Measurements from ENCODE around the gene NUMBL.

Gene NUMBL

DNA sequence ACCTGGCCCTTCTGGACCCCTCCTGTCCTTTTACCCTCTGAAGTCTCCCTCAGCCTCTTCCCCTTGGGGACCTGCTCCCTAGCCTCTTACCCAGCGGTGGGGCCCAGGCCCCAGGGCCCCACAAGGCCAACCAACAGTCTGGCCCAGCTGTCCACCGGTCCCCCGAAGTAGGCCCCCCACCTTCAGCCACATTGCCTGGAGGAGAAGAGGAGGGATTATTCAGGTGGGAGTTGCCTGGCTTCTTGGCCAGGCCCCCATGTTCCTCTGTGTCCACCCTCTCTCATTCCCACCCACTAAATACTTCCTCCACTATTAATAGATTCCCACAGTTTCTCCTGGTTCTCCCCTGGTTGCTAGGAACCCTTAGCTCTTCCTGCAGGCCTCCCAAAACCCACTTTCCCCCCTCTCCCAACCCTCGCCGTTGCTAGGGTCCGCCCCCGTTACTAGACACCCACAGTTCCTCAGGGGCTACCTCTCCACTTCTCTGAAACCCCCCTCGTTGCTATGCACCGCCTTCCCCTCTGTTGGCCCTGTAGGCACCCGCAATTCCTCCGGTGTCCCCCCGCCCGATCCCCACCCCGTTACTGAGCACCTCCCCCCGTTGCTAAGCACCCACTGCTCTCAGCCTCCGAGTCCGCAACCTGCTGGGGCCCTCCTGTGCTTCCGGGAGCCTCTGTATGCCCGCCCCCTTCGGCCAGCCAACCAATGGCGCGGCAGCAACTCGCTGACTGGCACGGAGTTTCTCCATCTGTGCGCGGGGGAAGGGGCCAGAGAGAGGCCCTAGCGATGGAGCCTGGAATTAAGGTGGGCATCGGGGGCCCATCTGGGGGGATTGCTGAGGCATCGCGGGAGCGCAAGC is 24.2 kb upstream of the NUMBL start:
- peak overlapping the region; percentile 77 for H3K27ac ChIP-seq (ENCODE audit: low read depth, low read length)
- no peaks in the 10 kb centered on the region for H3K27me3 ChIP-seq (ENCODE audit: low read length)
- peaks cover 21% of the 10 kb centered on the region for H3K79me2 ChIP-seq (ENCODE audit: insufficient read depth, low read length)
- peaks cover 19% of the 10 kb centered on the region for H3F3A ChIP-seq (ENCODE audit: insufficient read depth)
- H3K4me2 ChIP-seq (ENCODE audit: low read depth, low read length, poor library complexity, severe bottlenecking) = peak overlapping the region; percentile 86
- H3K9me2 ChIP-seq (replicated peaks; ENCODE audit: insufficient read depth, low read length) = no peaks in the 10 kb centered on the region
- no peak for TF ChIP-seq EZH2phosphoT487 (conservative IDR thresholded peaks at IDR 0.05; ENCODE audit: low read length)
- TF ChIP-seq, protein P1, sequence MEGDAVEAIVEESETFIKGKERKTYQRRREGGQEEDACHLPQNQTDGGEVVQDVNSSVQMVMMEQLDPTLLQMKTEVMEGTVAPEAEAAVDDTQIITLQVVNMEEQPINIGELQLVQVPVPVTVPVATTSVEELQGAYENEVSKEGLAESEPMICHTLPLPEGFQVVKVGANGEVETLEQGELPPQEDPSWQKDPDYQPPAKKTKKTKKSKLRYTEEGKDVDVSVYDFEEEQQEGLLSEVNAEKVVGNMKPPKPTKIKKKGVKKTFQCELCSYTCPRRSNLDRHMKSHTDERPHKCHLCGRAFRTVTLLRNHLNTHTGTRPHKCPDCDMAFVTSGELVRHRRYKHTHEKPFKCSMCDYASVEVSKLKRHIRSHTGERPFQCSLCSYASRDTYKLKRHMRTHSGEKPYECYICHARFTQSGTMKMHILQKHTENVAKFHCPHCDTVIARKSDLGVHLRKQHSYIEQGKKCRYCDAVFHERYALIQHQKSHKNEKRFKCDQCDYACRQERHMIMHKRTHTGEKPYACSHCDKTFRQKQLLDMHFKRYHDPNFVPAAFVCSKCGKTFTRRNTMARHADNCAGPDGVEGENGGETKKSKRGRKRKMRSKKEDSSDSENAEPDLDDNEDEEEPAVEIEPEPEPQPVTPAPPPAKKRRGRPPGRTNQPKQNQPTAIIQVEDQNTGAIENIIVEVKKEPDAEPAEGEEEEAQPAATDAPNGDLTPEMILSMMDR (IDR thresholded peaks at IDR 0.05; ENCODE audit: insufficient read depth, low read length, poor library complexity, severe bottlenecking) = no peak
- peak overlapping the region; percentile 69 for H3K4me3 ChIP-seq (ENCODE audit: insufficient read depth, low read length, poor library complexity, severe bottlenecking)
- H4K20me1 ChIP-seq (ENCODE audit: low read depth, low read length) = no peaks in the 10 kb centered on the region
- no peaks in the 10 kb centered on the region for H3K9me3 ChIP-seq (ENCODE audit: insufficient read depth, low read length)
- no peaks in the 10 kb centered on the region for H3K36me3 ChIP-seq (ENCODE audit: low read length)
- peak overlapping the region; percentile 67 for H3K9ac ChIP-seq (ENCODE audit: low read length)
- H2AFZ ChIP-seq (ENCODE audit: low read depth, low read length, severe bottlenecking) = peak overlapping the region; percentile 44

DNA sequence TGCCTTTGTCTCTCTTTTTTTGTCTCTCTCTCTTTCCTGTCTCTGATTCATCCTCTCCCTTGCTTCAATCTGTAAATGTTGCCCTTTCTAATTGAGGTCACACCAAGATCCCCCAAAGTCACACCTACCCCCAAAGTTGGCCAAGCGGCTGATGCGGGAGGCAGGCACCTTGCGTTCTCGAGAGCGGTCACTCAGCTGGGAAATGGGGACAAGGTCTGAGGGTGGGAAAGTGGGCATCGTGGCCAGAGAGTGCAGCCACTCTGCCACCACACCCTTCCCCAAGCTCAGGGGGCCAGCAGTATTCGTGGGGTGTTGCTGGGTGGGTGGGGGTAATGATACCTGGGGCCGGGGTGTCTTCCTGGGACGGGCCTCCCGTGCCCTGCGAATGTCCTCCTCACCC is 23.5 kb upstream of the NUMBL start:
- Histone ChIP-seq H3K9ac (ENCODE audit: low read length) (peak overlapping the region; percentile 67), H2AFZ (ENCODE audit: low read depth, low read length, severe bottlenecking) (no peak overlapping the region), H3K4me3 (ENCODE audit: insufficient read depth, low read length, poor library complexity, severe bottlenecking) (no peak overlapping the region), H3K9me3 (ENCODE audit: insufficient read depth, low read length) (no peaks in the 10 kb centered on the region), H3K4me2 (ENCODE audit: low read depth, low read length, poor library complexity, severe bottlenecking) (peak overlapping the region; percentile 86), H3F3A (ENCODE audit: insufficient read depth) (peaks cover 15% of the 10 kb centered on the region), H4K20me1 (ENCODE audit: low read depth, low read length) (no peaks in the 10 kb centered on the region), H3K27ac (ENCODE audit: low read depth, low read length) (no peak overlapping the region), H3K27me3 (ENCODE audit: low read length) (no peaks in the 10 kb centered on the region), H3K9me2 (replicated peaks; ENCODE audit: insufficient read depth, low read length) (no peaks in the 10 kb centered on the region), H3K36me3 (ENCODE audit: low read length) (no peaks in the 10 kb centered on the region; the same call in 1 of the 2 replicates), H3K79me2 (ENCODE audit: insufficient read depth, low read length) (peaks cover 18% of the 10 kb centered on the region)
- no peak for TF ChIP-seq EZH2phosphoT487 (conservative IDR thresholded peaks at IDR 0.05; ENCODE audit: low read length)
- TF ChIP-seq, protein P1 (IDR thresholded peaks at IDR 0.05; ENCODE audit: insufficient read depth, low read length, poor library complexity, severe bottlenecking) = no peak

DNA sequence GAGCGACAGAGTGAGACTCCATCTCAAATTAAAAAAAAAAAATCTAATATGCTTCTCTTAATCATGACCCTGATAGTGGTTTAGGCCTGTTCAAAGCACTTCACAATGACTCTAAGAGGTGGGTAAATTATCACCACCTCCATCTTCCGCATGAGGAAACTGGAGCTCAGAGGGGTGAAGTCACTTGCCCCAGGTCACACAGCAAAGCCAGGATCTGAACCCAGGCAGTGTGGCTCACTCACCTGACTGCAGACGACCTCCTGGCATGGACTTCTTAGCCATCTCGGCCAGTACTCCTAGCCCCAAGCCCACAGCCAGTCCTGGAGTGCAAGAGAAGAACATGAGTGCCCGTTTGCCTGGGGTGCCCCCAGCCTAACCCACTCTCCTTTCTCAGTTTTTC is 19.4 kb upstream of the NUMBL start:
- Histone ChIP-seq H3K27me3 (ENCODE audit: low read length) (no peaks in the 10 kb centered on the region), H4K20me1 (ENCODE audit: low read depth, low read length) (no peaks in the 10 kb centered on the region), H3K4me2 (ENCODE audit: low read depth, low read length, poor library complexity, severe bottlenecking) (no peak overlapping the region)

More for the DNA sequence above, 19.4 kb upstream of the NUMBL start:
- TF ChIP-seq, protein P1 (IDR thresholded peaks at IDR 0.05; ENCODE audit: insufficient read depth, low read length, poor library complexity, severe bottlenecking) = no peak
- no peak for TF ChIP-seq EZH2phosphoT487 (conservative IDR thresholded peaks at IDR 0.05; ENCODE audit: low read length)
- Histone ChIP-seq H3K79me2 (ENCODE audit: insufficient read depth, low read length) (no peaks in the 10 kb centered on the region), H3K36me3 (ENCODE audit: low read length) (no peaks in the 10 kb centered on the region; the same call in 1 of the 2 replicates), H3K9ac (ENCODE audit: low read length) (no peak overlapping the region), H3F3A (ENCODE audit: insufficient read depth) (no peaks in the 10 kb centered on the region), H3K27ac (ENCODE audit: low read depth, low read length) (no peak overlapping the region), H3K9me3 (ENCODE audit: insufficient read depth, low read length) (no peaks in the 10 kb centered on the region), H2AFZ (ENCODE audit: low read depth, low read length, severe bottlenecking) (no peak overlapping the region), H3K4me3 (ENCODE audit: insufficient read depth, low read length, poor library complexity, severe bottlenecking) (no peak overlapping the region), H3K9me2 (replicated peaks; ENCODE audit: insufficient read depth, low read length) (no peaks in the 10 kb centered on the region)

Data from SU-DHL-6 (cell line).